K562 (cell line): ENCODE data around the gene PI4KA. TPM values are rescaled to one million over a fixed set of nuclear protein-coding genes. Genes with fewer than 3 reads are reported as not detected.

Experiments used
- ARNT ChIP-seq, 2 experiments: fragments of 450-650 bp; IDR thresholded peaks; 2 replicates each; pipeline ENCODE4 v1.6.1; 2016; ENCODE audit warnings: mild to moderate bottlenecking in 1 of 2
- CBX3 ChIP-seq, 2 experiments: IDR thresholded peaks; 1 replicate in 1 of 2; 2 replicates in 1 of 2; pipeline ENCODE4 v1.6.1; 2012; ENCODE audit warnings: inconsistent platforms in 2 of 2, low read length in 2 of 2, borderline replicate concordance in 1 of 2, control low read depth in 1 of 2
- HLTF ChIP-seq: fragments of 450-650 bp; IDR thresholded peaks from 2 replicates; pipeline ENCODE4 v1.6.1; 2016
- KLF13 ChIP-seq: fragments of 450-650 bp; IDR thresholded peaks from 2 replicates; pipeline ENCODE4 v1.6.1; 2016; ENCODE audit warnings: missing genetic modification characterization, low read depth, mild to moderate bottlenecking, missing compliant biosample characterization, moderate library complexity, borderline replicate concordance
- MAFG ChIP-seq: fragments of 450-650 bp; conservative IDR thresholded peaks from 2 replicates; pipeline ENCODE4 v1.6.1; 2016; ENCODE audit warnings: missing genetic modification characterization, missing compliant biosample characterization
- MECOM ChIP-seq: fragments of 250-450 bp; sonication (Bioruptor Pico); IDR thresholded peaks from 2 replicates; pipeline ENCODE4 v1.8.0; 2022; ENCODE audit warnings: inconsistent platforms
- RFX1 ChIP-seq: fragments of 450-650 bp; IDR thresholded peaks from 2 replicates; pipeline ENCODE4 v1.6.1; 2016; ENCODE audit warnings: mild to moderate bottlenecking, moderate library complexity
- XRCC5 ChIP-seq: fragments of 200-400 bp; formaldehyde crosslinking; IDR thresholded peaks from 2 replicates; pipeline ENCODE4 v1.6.1; 2017; ENCODE audit warnings: low read depth, mild to moderate bottlenecking, low read length
- ZFP1 ChIP-seq: fragments of 450-650 bp; formaldehyde crosslinking; IDR thresholded peaks from 2 replicates; pipeline ENCODE4 v1.4.0; 2020; ENCODE audit warnings: mild to moderate bottlenecking, mixed read lengths
- ZNF217 ChIP-seq: sonication (generic); formaldehyde crosslinking; IDR thresholded peaks from 2 replicates; pipeline ENCODE4 v1.8.0; 2022; ENCODE audit warnings: mild to moderate bottlenecking, missing genetic modification reagents
- ZNF253 ChIP-seq: fragments of 250-450 bp; sonication (Bioruptor Pico); conservative IDR thresholded peaks from 2 replicates; pipeline ENCODE4 v1.6.1; 2021; ENCODE audit warnings: mild to moderate bottlenecking
- polyA plus RNA-seq, 8 experiments: library from polyadenylated mRNA; depleted of rRNA in 4 of 8; stranded (reverse) in 5 of 8; unstranded in 3 of 8; fragments of >200 nt; fragmentation: Nextera tagmentation in 2 of 8; fragmentation: Illumina TruSeq in 1 of 8; extraction: Ambion mirVana in 2 of 8; extraction: Trizol in 1 of 8; gene quantifications; 2 replicates each; pipeline versions ENCODE4 v1.2.1 to v1.2.3, GENCODE V29; 2011 to 2014; ENCODE audit warnings: inconsistent platforms in 1 of 8, missing spikeins in 1 of 8
- total RNA-seq, 7 experiments: library from RNA; depleted of rRNA in 6 of 7; stranded (reverse); fragments of >200 nt in 6 of 7; fragmentation: Illumina TruSeq in 2 of 7; extraction: Trizol in 2 of 7; gene quantifications; 2 replicates each; pipeline versions ENCODE4 v1.2.1 to v1.2.3, GENCODE V29; 2011 to 2021; ENCODE audit warnings: low replicate concordance in 1 of 7
- TF ChIP-seq, protein P1 (sequence below), 2 experiments: fragments of 150-350 bp in 1 of 2; IDR thresholded peaks; 2 replicates each; pipeline ENCODE4 v1.6.1; 2012 to 2016; ENCODE audit warnings: low read depth in 2 of 2, low read length in 2 of 2, mild to moderate bottlenecking in 1 of 2, moderate library complexity in 1 of 2
- TF ChIP-seq, protein P2 (sequence below): sonication (generic); formaldehyde crosslinking; IDR thresholded peaks from 2 replicates; pipeline ENCODE4 v1.8.0; 2022; ENCODE audit warnings: mild to moderate bottlenecking, missing genetic modification reagents
- TF ChIP-seq, protein P3 (sequence below): fragments of 250-450 bp; sonication (Bioruptor Pico); IDR thresholded peaks from 2 replicates; pipeline ENCODE4 v1.5.0; 2021
- TF ChIP-seq, protein P4 (sequence below): sonication (generic); formaldehyde crosslinking; IDR thresholded peaks from 2 replicates; pipeline ENCODE4 v1.9.0; 2022; ENCODE audit warnings: mild to moderate bottlenecking, missing genetic modification reagents

Gene PI4KA
- total and polyA plus RNA-seq, 9 of the 15 experiments (the other 6 are each of a cell fraction or from before 2014, with no cell fraction given), result 7.3 to 187 (median 84.7) TPM

DNA sequence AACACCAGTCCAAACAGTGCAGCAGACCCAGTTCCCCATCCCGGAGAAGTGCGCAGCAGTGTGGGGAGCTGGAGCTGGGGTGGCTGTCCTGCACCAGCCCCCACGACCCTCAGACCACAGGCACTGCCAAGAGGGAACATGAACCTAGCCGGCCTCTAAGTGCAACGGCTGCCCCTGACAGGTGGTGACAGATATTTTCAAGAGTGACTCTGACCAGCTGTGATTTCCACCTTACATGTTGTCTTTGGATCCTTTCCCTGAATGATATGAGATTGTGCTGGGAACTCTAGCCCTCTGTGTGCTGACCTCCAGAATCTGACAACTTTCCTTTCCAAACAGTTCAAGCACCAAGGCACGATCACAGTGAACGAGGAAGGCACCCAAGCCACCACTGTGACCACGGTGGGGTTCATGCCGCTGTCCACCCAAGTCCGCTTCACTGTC lies 72.1 kb downstream of the PI4KA start (continued):
- TF ChIP-seq, protein P1, sequence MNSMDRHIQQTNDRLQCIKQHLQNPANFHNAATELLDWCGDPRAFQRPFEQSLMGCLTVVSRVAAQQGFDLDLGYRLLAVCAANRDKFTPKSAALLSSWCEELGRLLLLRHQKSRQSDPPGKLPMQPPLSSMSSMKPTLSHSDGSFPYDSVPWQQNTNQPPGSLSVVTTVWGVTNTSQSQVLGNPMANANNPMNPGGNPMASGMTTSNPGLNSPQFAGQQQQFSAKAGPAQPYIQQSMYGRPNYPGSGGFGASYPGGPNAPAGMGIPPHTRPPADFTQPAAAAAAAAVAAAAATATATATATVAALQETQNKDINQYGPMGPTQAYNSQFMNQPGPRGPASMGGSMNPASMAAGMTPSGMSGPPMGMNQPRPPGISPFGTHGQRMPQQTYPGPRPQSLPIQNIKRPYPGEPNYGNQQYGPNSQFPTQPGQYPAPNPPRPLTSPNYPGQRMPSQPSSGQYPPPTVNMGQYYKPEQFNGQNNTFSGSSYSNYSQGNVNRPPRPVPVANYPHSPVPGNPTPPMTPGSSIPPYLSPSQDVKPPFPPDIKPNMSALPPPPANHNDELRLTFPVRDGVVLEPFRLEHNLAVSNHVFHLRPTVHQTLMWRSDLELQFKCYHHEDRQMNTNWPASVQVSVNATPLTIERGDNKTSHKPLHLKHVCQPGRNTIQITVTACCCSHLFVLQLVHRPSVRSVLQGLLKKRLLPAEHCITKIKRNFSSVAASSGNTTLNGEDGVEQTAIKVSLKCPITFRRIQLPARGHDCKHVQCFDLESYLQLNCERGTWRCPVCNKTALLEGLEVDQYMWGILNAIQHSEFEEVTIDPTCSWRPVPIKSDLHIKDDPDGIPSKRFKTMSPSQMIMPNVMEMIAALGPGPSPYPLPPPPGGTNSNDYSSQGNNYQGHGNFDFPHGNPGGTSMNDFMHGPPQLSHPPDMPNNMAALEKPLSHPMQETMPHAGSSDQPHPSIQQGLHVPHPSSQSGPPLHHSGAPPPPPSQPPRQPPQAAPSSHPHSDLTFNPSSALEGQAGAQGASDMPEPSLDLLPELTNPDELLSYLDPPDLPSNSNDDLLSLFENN (IDR thresholded peaks at IDR 0.05; ENCODE audit: low read depth in 2 of 2, low read length in 2 of 2), result no peak
- TF ChIP-seq ZFP1 (CRISPR knock-in tag) (no peak), XRCC5 (no peak), HLTF (no peak), ZNF253 (no peak), ARNT (IDR thresholded peaks at IDR 0.05) (no peak), MECOM (0 out of 2 replicates have a peak, but pooled peaks have one; percentile 9), MAFG (tag) (no peak), RFX1 (no peak), ZNF217 (CRISPR knock-in tag) (no peak), CBX3 (IDR thresholded peaks at IDR 0.05; ENCODE audit: borderline replicate concordance in 1 of 2, low read length in 2 of 2) (peak in 1 of 2 experiments; percentile 65; a peak in 1 of 3 replicates), KLF13 (no peak)
- TF ChIP-seq, protein P2, sequence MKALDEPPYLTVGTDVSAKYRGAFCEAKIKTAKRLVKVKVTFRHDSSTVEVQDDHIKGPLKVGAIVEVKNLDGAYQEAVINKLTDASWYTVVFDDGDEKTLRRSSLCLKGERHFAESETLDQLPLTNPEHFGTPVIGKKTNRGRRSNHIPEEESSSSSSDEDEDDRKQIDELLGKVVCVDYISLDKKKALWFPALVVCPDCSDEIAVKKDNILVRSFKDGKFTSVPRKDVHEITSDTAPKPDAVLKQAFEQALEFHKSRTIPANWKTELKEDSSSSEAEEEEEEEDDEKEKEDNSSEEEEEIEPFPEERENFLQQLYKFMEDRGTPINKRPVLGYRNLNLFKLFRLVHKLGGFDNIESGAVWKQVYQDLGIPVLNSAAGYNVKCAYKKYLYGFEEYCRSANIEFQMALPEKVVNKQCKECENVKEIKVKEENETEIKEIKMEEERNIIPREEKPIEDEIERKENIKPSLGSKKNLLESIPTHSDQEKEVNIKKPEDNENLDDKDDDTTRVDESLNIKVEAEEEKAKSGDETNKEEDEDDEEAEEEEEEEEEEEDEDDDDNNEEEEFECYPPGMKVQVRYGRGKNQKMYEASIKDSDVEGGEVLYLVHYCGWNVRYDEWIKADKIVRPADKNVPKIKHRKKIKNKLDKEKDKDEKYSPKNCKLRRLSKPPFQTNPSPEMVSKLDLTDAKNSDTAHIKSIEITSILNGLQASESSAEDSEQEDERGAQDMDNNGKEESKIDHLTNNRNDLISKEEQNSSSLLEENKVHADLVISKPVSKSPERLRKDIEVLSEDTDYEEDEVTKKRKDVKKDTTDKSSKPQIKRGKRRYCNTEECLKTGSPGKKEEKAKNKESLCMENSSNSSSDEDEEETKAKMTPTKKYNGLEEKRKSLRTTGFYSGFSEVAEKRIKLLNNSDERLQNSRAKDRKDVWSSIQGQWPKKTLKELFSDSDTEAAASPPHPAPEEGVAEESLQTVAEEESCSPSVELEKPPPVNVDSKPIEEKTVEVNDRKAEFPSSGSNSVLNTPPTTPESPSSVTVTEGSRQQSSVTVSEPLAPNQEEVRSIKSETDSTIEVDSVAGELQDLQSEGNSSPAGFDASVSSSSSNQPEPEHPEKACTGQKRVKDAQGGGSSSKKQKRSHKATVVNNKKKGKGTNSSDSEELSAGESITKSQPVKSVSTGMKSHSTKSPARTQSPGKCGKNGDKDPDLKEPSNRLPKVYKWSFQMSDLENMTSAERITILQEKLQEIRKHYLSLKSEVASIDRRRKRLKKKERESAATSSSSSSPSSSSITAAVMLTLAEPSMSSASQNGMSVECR (CRISPR knock-in tag), result peak; percentile 27; the same call in 1 of the 2 replicates
- TF ChIP-seq, protein P3, sequence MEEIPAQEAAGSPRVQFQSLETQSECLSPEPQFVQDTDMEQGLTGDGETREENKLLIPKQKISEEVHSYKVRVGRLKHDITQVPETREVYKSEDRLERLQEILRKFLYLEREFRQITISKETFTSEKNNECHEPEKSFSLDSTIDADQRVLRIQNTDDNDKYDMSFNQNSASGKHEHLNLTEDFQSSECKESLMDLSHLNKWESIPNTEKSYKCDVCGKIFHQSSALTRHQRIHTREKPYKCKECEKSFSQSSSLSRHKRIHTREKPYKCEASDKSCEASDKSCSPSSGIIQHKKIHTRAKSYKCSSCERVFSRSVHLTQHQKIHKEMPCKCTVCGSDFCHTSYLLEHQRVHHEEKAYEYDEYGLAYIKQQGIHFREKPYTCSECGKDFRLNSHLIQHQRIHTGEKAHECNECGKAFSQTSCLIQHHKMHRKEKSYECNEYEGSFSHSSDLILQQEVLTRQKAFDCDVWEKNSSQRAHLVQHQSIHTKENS (CRISPR knock-in tag), result no peak
- TF ChIP-seq, protein P4, sequence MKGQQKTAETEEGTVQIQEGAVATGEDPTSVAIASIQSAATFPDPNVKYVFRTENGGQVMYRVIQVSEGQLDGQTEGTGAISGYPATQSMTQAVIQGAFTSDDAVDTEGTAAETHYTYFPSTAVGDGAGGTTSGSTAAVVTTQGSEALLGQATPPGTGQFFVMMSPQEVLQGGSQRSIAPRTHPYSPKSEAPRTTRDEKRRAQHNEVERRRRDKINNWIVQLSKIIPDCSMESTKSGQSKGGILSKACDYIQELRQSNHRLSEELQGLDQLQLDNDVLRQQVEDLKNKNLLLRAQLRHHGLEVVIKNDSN (CRISPR knock-in tag), result peak; percentile 44; the same call in 1 of the 2 replicates
